HG03342 (cell line): ENCODE measurements around the gene NTRK3.
"Not testable (repeated sequence)": the region's sequence is repeated elsewhere in the genome, so short reads cannot be mapped to it uniquely, and the experiment has no call there.

Experiments used
- ATAC-seq: cut with Tn5 transposase; IDR thresholded peaks from one replicate; pipeline ENCODE4 v1.9.1; 2021; ENCODE audit warnings: mild to moderate bottlenecking, moderate library complexity; ENCODE audit not compliant: unreplicated experiment

Gene NTRK3

DNA sequence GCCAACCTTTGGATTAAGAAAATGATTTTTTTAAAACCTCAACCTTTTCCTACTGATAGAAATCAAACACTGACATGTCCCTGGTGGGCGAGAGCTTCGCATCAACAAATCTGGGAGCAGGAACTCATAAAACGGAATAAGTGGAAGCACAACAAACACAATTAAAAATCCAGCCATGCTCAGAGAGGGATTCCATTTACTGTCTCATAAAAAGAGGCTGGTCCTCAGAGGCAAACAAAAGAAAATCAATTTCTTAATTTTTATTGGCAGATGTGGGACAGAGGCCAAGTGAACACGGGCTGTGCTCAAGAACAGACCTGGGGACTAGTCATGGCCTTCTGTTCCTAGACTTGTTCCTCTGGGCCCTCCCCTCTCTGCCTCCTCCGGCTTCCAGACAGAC, 214.5 kb downstream of the NTRK3 start:
- no peak for ATAC-seq

DNA sequence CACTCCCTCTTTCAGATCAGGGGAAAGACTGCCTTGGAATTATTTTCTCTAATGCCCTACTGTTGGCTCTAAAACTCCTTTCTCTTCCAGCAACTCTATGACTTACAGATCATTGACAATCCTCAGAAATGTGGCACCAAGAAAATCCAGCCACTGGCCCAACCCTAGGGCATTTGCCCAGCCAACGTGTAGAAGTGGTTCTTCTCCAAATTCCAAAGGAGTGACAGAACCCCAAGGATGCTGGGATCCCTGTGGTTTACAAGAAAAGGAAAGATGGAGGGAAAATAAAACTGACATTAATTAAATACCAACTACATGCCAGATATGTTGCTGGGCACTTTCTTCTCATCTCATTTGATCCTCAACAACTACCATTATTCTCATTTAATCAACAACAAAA, 216.0 kb downstream of the NTRK3 start:
- ATAC-seq: no peak

DNA sequence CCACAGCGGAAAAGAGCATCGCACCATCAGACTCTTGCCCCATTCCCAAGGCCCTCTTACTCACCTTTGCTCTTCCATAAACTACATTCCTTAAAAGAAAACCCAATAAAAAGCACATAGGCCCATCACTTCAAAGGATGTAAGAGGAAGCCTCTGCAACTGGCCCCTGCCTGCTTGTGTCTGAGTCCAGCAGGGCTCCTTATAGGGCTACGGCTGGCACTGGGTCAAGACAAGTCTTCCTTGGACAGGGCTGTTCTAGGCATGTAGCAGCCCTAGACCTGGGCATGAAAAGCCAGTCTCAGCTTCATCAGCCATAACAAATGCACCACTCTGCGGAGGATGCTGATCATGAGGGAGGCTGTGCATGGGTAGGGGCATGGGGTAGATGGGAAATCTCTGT, 218.3 kb downstream of the NTRK3 start:
- no peak for ATAC-seq

DNA sequence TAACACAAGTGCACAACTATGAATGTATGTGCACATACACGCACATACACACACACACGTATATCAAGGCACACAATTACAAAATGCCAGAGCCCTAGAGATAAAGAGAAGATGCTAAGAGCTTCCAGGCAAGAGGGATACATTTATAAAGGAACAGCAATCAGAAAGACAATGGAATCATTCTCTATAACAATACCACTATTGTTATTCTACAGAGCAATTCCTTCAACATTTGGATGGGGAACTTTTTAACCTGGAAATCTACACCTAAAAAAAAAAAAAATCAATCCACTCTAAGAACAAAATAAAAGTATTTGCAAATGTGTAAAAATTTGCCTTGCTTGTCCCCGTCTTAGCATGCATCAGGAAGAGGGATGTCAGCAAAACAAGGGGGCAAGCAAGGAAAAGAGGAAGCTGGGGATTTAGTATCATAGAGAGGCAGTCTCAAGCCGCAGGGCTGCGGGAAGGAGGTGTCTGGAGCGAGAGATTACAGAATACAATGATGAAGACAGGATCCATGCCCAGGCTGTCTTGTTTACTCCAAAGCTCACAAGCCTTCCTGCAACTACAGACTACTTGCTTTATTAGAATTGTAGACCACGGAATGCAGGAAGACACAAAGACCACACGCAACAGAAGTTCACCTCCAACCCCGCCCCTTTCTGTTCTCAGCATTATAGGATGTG, 220.2 kb downstream of the NTRK3 start:
- no peak for ATAC-seq

DNA sequence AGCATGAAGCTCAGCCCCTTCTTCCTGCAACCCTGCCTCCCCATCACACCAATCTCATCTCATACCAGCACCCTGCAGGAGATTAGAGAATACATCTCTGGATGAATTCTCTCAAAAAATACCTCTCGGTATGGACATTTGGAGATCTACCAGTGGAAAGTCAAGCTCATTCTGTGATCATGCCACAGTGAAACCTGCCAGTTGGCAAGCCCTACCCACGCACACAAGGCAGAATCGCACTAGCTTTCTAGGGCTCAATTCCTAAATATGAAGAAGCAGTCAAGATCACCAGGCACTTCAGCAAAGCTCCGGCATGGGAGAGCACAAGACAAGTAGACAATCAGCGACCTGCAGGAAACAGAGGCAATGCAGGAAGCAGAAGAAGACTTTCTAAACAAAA, 221.2 kb downstream of the NTRK3 start:
- ATAC-seq: no peak

DNA sequence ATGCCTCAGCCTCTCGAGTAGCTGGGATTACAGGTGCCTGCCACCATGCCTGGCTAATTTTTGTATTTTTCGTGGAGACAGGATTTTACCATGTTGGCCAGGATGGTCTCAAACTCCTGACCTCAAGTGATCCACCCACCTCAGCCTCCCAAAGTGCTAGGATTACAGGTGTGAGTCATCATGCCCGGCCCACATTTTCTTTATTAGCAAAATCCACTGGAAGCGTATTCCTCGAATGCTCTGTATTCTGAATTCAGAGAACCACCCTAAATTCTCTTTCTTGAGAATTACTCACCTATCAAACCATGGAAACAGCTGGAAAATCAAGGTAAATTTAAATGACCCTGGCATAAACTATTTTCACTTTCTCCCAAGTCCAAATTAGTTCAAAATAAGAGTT, 223.1 kb downstream of the NTRK3 start:
- ATAC-seq: not testable (repeated sequence)

DNA sequence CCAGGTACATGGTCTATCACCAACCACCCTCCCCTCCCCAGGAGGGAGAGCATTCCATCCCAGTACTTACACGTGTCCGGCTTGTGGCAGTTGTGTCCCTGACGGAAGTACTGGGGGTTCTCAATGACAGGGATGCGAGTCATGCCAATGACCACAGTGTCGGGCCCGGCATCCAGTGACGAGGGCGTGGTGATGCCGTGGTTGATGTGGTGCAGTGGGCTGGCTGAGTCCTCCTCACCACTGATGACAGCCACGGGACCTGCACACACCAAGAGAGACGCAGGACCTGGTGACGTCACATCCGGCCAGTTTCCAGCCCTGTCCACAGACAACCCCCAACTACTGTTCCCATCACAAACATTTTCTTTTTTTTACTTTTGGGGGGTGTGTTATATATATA, 223.8 kb downstream of the NTRK3 start:
- ATAC-seq: no peak

DNA sequence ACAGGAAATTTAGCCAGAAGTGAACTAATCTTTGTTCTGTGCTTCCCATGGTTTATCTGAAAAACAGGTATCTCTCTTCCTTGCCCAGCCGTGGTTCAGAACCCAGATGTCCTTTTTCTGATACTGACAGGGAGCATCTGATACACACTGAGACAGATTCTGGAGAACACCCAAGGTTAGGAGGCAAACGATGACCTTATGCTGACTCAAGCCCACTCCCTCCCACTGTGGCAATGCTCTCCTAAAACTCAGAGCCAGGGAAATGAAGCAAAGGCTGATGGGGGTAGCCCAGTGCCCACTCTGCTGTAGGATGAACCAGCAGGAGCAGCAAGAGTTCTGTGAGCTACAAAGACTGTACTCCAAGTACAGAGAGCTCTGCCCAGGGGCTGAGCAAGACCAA, 225.1 kb downstream of the NTRK3 start:
- no peak for ATAC-seq

DNA sequence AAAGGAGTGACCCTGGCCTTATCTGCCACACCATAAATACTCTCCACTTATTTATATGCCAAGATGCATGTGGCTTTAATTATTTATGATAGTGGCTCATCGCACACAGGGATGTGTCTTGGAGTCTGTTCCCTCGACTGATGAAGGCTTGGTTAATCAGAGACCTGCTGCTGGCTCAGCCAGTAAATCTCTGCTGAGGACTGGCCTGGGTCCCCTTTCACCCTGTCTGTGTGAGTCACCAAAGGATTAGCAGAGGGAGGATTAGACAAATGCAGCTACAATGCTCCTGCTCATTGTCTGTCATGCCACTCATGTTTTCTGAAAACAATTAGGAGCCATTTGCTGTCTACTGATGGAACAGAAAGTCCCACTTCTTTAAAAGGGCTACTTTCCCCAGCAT, 226.8 kb downstream of the NTRK3 start:
- no peak for ATAC-seq

DNA sequence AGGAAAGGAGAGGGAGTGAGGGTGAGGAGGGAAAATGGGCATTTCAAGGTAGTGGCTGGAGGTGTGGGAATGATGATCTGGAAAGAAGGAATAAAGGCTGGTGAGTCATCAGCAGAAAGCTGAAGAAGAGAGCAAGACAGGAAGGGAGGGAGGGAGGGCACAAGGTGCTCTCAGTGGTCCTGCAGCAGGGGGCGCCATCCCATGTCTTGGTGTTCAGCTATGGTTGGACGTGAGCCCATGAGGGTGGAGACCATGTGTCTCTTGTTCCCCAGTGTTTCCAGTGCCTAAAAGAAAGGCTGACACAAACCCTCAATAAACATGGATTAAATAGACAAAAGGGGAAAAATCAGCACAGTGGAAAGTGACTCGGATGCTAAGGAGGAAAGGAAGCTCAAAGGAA, 228.5 kb downstream of the NTRK3 start:
- ATAC-seq: no peak

DNA sequence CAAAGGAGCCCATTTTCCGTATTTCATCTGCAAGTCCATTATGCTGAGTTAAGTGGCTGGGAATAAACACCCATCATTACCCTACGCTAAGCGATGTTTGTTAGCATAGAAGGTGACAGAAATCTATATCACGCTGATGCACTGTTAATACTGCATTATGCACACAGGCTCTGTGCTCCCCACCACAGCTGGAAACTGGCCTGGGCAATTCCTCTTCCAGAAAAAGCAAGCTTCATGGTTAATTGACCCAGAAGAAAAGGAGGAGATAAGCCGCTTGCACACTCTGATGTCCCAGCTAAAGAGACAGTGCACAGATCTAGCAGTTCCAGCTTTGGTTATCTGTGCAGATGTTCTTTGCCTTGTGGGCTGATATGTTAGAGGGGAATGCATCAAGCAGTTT, 232.6 kb downstream of the NTRK3 start:
- no peak for ATAC-seq

DNA sequence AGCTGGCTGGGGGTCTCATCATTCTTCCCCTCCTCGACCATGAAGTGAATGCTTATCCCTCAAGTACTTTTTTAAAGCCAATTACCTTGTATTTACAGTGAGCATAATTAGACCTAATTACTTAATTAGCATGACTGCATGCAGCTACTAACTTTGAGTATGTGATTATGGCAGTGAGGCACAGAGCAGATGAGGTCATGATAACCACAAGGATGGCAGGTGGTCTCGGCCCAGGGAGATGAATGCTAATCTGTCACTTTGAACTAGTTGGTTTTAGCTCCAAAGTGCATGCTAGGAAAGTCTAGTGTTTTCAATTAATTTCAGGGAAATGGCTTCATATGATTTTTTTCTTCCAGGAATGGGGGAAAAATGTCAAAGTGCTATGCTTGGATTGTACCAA, 233.8 kb downstream of the NTRK3 start:
- no peak for ATAC-seq

DNA sequence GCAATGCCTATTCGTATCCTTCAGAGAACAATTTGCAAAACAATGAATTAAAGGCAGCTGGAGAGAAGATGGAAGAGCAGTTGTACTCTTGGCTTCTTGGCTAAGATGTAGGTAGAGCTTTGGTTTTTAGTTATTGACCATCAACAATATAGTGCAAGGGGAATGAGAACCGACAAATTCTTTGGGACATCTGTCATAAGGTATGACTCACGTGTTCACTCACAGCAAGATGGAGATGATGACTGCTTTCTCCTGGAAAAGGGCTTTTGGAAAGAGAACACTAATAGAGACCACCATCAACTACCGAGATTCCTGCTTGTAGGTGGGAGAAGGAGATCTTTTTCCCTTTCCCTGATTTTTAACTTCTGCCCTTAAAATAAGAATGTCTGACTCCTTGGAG, 234.9 kb downstream of the NTRK3 start:
- ATAC-seq: no peak

DNA sequence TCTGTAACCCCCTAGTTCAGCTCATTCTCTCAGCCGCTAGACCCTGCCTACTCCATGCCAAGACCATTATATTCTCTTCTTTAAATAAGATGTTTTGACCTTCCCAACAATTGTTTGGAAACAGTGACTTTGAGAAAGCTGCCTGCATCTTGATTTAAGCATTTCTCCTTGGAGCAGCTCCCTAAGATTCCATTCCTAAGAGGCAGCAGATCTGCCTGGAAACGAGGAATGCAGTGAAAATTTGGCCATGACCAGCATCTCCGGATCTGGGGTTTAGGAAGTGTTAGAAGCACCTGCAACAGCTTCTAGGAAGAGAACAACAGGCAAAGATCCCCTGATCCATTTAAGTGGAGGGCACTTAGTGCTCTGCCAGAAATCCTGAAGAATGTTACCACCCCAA, 235.7 kb downstream of the NTRK3 start:
- ATAC-seq: no peak

DNA sequence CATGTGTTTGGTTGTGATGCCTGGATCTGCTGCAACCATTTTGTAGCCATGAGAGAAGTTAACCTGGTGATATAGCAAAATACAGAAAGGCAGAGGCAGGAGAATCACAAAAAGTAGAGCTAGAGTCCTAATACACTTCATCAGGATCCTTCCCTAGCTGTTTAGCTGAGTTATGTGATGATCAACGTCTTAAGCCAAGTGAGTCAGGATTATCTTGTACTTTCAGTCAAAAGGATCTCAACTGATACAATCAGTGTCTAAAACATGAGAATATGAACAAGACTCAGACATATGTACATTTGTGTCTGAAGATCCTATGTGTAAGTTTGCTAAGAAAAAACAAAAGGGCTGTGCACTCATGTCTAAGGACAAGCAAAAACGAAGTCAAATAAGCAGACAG, 236.9 kb downstream of the NTRK3 start:
- ATAC-seq: no peak

DNA sequence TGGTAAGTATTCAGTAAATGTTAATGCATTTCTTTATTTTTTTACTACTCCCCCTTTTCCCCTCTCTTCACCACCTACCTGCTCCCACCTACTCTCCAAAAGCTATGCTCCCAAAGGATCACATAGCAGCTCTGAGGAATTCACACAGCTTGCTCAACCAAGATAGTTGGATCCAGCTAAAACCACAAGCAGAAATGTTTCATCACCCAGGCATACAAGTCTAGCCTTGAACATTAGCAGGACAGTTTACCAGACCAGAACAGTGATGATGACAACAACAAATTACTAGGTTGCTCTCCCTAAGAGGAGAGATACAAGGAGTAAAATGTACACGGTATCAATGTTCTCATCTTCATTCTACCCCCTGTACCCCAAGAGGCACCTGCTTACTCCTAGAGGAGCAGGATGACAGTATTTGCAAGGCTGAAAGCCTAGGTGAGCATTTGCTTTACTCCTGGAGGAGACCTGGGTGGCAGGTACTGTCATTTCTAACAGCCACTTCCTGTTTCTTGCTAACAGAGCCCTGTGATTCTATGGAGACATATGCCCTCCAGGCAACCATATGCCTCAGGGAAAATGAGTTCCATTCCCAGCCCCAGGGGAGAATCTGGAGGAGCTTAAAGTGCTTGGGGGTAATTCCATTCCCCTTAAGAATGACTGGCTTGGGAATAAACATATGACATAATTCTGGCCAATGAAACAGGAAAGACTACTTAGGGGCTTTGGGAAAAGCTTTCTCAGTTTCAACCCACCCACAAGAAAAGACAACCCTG, 237.5 kb downstream of the NTRK3 start:
- no peak for ATAC-seq

DNA sequence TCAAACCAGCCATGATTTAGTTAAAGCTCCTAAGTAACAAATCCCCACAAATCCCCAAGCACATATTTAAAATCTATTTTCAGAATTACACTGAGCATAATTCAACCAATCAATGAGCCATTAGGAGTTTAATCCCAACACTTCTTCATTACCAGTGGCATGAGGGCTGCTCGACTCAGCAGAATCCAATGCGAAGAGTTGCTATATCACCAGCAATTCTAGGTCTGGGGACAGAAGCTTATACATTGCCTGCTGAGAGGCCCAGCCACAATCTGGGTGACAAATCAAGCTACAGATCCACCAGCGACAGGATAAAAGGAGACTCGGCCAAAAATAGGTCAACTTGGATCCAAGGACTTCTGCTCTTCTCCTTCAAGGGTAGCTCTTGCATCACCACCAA, 238.8 kb downstream of the NTRK3 start:
- no peak for ATAC-seq

DNA sequence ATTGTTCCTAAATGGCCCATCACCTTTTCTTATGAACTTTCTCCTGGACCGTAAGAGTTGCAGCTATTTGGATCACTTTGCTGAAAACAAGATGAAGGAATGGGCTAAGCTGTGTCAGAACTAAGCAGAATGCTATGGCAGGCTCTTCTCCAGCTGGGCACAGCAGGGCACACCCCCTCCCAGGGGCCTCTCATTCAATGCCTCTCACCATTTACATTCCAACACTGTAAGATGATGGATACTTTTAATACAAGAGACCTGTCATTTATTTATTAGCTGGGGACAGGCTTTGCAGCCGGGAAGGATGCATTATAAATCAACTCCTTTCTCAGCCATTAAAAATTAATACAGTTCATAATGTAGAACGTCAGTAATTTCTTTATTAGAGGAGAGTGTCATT, 240.1 kb downstream of the NTRK3 start:
- ATAC-seq: no peak

DNA sequence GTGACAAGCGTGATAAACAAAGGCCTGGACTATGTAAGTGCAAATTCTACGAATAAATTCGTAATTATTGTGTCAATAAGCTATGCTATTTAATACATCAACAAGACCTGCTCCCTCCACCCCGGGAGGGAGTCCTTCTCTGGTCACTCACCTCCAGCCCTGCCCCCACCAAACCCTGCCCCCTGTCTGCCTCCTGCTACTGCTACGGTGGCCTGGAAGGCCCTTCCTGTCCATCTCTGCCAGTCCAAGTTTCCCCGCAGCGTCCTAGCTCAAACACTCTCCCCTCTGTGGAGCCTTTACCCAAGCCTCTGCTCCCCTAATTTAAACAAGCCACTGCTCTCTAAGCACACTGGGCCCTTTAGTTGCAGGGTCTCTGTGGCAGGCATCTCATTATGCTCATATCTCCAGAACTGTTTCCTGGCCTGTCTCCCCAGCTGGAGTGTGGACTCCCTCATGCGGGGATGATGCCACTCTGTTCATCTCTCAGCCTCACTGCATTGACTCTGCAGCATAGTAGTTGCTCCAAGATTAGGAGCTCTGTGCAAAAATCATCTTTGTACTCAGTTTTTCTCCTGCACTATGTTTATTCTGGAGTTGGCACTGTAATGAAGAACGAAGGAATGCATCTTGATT, 241.2 kb downstream of the NTRK3 start:
- ATAC-seq: no peak

DNA sequence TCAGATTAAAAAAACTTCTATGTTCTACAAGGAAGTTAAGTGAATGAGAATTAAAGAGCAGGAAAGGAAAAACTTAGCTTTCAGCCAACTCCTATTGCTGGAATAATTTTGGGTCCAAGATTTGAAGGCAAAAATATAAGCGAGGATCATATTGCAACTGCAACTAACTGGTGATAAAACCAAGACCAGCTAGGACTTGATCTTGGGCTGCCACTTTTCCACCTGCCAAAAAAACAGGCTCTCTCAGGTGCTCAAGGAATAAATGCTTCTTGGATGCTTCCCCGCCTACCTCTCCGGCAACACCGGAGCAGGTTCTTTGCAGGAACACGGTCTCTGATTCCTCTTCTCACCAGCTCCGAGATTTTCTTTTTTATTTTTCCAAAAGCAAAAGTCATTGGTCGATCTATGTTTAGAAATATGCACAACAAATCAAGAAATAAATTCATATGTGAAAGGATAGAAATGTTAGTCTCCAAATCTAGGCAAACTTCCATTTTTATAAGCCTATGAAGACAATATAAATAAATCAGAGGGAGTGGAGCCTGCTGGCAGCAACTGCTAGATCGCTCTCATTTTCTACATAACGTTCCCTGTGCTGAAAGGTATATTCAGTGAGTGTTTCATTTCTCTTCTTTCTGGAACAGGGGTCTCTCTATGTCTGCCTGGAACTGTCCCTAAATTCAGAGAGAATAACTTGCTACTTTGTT, 241.9 kb downstream of the NTRK3 start:
- no peak for ATAC-seq

DNA sequence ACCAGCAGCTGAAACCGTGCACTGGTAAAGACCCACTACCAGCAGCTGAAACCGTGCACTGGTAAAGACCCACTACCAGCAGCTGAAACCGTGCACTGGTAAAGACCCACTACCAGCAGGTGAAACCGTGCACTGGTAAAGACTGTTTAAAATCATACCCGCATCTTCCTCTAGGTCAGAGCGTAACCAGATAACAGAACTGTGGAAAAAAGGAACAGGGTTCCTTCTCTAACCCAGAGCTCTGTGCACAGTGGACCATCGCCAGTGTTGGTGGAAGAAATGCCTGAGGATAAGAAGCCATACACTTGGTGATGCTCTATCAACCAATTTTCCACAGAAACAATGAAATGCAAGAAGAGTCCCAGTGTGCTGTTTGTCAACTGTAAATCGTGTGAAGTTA, 243.4 kb downstream of the NTRK3 start:
- ATAC-seq: no peak

DNA sequence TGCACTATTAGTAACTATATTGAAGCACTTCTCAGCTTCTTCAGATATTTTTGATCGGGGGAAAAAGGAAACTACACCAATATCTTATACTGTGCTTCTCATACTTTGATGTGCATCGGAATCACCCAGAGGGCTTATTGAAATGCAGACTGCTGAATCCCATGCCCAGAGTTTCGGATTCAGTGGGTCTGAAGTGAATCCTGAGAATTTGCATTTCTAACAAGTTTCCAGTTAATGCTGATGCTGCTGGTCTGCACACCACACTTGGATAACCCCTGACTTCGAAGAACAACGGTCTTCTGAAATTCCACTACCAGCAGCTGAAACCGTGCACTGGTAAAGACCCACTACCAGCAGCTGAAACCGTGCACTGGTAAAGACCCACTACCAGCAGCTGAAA, 243.9 kb downstream of the NTRK3 start:
- no peak for ATAC-seq
